Vagina (tissue), 2 donors: ENCODE results near the gene METTL2B.
"Not testable (repeated sequence)": the region's sequence is repeated elsewhere in the genome, so short reads cannot be mapped to it uniquely, and the experiment has no call there.

Experiments used
- POLR2A ChIP-seq, 2 donors: fragments of 450-650 bp; IDR thresholded peaks; one replicate each; pipeline ENCODE4 v1.6.1; 2017; ENCODE audit warnings: antibody characterized with exemption in 2 of 2, mild to moderate bottlenecking in 2 of 2, moderate library complexity in 2 of 2
- POLR2AphosphoS5 ChIP-seq, 2 donors: sonication (generic); formaldehyde crosslinking; IDR thresholded peaks; one replicate each; pipeline ENCODE4 v1.9.0; 2017; ENCODE audit warnings: antibody characterized with exemption in 2 of 2, mild to moderate bottlenecking in 2 of 2, low read depth in 1 of 2; ENCODE audit not compliant: insufficient read depth in 1 of 2
- TF ChIP-seq, protein P1 (sequence below), 3 experiments: fragments of 450-650 bp in 2 of 3; fragments of 200-600 bp in 1 of 3; sonication (generic) in 1 of 3; IDR thresholded peaks; one replicate each; pipeline ENCODE4 v1.5.1; 2017 to 2019; ENCODE audit warnings: antibody characterized with exemption in 3 of 3, mild to moderate bottlenecking in 2 of 3, moderate library complexity in 2 of 3

DNA sequence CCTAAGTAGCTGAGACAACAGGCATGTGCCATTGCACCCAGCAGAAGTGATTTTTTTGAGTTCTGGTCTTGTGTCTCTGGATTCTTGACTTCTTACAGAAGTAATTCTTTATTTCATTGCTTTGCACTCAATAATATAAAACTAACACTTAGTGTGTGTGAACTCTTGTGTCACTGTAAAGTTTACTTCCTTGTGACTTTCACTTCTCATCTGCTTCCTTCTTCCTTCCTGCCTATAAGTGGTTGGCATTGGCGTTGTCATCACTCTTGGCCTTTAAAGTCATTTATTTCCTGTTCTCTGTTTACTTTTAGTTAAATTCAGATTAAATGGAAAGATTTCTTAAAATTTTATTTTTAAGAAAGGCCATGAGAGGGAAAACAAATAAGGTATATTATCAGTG lies 66.8 kb downstream of the METTL2B start:
- TF ChIP-seq, protein P1, sequence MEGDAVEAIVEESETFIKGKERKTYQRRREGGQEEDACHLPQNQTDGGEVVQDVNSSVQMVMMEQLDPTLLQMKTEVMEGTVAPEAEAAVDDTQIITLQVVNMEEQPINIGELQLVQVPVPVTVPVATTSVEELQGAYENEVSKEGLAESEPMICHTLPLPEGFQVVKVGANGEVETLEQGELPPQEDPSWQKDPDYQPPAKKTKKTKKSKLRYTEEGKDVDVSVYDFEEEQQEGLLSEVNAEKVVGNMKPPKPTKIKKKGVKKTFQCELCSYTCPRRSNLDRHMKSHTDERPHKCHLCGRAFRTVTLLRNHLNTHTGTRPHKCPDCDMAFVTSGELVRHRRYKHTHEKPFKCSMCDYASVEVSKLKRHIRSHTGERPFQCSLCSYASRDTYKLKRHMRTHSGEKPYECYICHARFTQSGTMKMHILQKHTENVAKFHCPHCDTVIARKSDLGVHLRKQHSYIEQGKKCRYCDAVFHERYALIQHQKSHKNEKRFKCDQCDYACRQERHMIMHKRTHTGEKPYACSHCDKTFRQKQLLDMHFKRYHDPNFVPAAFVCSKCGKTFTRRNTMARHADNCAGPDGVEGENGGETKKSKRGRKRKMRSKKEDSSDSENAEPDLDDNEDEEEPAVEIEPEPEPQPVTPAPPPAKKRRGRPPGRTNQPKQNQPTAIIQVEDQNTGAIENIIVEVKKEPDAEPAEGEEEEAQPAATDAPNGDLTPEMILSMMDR (IDR thresholded peaks at IDR 0.05): not testable (repeated sequence)
- TF ChIP-seq POLR2A (IDR thresholded peaks at IDR 0.05); POLR2AphosphoS5 (IDR thresholded peaks at IDR 0.05; ENCODE audit: insufficient read depth in 1 of 2, low read depth in 1 of 2): not testable (repeated sequence)
